RWPE1 (cell line): ENCODE data around the gene ABCA9.

Experiments used
- CTCF ChIA-PET: fragments of 350-600 bp; sonication (Branson Sonifier 250); formaldehyde crosslinking; extraction: SDS; loops from one replicate; lab custom pipeline; 2021; lab: Yijun Ruan, JAX
- POLR2A ChIA-PET: fragments of 400-600 bp; formaldehyde crosslinking; extraction: SDS; loops from one replicate; lab custom pipeline; 2020; ENCODE audit warnings: antibody characterized with exemption; ENCODE audit not compliant: low non-redundant PET; lab: Yijun Ruan, JAX
- DNase-seq: peaks from one replicate; pipeline ENCODE4 v3.0.0; 2012; ENCODE audit warnings: low spot score
- H3K27ac ChIP-seq: fragments of 450-650 bp; 2 replicates; pipeline ENCODE4 v1.5.1; 2017
- TF ChIP-seq, protein P1 (sequence below): fragments of 450-650 bp; conservative IDR thresholded peaks from 2 replicates; pipeline ENCODE4 v1.5.1; 2017; ENCODE audit warnings: low read depth, mild to moderate bottlenecking

The ABCA9 gene, protein sequence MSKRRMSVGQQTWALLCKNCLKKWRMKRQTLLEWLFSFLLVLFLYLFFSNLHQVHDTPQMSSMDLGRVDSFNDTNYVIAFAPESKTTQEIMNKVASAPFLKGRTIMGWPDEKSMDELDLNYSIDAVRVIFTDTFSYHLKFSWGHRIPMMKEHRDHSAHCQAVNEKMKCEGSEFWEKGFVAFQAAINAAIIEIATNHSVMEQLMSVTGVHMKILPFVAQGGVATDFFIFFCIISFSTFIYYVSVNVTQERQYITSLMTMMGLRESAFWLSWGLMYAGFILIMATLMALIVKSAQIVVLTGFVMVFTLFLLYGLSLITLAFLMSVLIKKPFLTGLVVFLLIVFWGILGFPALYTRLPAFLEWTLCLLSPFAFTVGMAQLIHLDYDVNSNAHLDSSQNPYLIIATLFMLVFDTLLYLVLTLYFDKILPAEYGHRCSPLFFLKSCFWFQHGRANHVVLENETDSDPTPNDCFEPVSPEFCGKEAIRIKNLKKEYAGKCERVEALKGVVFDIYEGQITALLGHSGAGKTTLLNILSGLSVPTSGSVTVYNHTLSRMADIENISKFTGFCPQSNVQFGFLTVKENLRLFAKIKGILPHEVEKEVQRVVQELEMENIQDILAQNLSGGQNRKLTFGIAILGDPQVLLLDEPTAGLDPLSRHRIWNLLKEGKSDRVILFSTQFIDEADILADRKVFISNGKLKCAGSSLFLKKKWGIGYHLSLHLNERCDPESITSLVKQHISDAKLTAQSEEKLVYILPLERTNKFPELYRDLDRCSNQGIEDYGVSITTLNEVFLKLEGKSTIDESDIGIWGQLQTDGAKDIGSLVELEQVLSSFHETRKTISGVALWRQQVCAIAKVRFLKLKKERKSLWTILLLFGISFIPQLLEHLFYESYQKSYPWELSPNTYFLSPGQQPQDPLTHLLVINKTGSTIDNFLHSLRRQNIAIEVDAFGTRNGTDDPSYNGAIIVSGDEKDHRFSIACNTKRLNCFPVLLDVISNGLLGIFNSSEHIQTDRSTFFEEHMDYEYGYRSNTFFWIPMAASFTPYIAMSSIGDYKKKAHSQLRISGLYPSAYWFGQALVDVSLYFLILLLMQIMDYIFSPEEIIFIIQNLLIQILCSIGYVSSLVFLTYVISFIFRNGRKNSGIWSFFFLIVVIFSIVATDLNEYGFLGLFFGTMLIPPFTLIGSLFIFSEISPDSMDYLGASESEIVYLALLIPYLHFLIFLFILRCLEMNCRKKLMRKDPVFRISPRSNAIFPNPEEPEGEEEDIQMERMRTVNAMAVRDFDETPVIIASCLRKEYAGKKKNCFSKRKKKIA (N-terminal part only)

DNA sequence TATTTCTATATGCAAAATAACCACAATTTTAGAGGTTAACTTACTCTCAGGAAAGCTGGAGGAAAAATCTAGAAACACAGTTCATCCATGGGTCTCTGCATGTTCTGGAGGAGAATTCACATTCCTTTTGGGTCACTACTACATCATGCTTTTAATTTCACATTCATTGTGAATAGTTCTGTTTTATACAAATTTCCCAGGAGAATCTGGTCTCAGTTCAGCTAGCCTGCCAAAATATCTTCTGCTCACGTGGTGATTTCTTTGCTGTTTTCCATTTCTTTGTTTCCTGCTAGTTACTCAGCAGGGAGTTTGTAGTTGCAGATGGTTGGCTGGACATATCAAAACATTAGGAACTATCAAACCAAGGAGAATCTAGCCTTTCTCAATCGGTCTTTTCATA, at the start of gene ABCA9:
TSS of gene ABCA9 (minus strand) at position 106 of the 400 bp plus-strand sequence. CDS start 9,801 bp downstream, outside the sequence.
- CTCF ChIA-PET: no interaction called here
- TF ChIP-seq, protein P1, sequence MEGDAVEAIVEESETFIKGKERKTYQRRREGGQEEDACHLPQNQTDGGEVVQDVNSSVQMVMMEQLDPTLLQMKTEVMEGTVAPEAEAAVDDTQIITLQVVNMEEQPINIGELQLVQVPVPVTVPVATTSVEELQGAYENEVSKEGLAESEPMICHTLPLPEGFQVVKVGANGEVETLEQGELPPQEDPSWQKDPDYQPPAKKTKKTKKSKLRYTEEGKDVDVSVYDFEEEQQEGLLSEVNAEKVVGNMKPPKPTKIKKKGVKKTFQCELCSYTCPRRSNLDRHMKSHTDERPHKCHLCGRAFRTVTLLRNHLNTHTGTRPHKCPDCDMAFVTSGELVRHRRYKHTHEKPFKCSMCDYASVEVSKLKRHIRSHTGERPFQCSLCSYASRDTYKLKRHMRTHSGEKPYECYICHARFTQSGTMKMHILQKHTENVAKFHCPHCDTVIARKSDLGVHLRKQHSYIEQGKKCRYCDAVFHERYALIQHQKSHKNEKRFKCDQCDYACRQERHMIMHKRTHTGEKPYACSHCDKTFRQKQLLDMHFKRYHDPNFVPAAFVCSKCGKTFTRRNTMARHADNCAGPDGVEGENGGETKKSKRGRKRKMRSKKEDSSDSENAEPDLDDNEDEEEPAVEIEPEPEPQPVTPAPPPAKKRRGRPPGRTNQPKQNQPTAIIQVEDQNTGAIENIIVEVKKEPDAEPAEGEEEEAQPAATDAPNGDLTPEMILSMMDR: no peak
- DNase-seq: no peak
- no peak within 1 kb of the TSS for H3K27ac ChIP-seq
- POLR2A ChIA-PET: no interaction called here

GRCh38 chr17:69105907-69106730, 45.4 kb upstream of the ABCA9 start:
- ChIA-PET CTCF (no interaction called here), POLR2A (no interaction called here)
- H3K27ac ChIP-seq: no peak overlapping the region
- DNase-seq: no peak
- TF ChIP-seq, protein P1: no peak

DNA sequence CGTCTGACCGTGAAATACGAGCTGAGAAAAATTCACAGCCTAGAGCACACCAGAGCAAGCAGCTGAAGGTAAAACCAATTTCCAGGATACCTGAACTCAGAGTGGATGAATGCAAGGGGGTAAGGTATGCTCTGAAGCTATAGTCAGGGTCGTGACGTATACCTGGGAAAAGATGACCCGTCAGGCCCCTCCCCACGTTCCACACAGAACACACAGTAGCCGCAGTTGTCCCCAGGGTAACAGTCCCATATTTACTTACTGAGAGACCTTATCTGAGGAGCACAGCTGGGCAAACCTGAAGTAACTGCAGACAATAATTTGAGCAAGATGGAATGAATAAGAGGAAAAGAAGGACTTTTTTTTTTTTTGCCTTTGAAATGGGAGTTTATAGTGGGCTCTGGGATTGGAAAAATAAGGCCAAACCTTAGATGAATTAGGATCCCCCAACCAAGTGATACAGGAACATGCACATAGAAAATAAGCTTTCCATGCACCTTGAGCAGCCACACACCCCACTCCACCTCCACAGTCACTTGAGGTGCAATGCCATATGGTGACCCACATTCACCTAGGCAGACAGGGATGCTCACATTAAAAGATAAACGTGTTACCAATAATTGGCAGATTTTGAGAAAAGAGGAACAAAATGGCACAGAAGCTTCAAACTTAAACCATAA, 43.0 kb upstream of the ABCA9 start:
- no peak for DNase-seq
- no peak overlapping the region for H3K27ac ChIP-seq
- TF ChIP-seq, protein P1: no peak
- POLR2A ChIA-PET: no interaction called here
- CTCF ChIA-PET: interaction anchor here (0.5 to 0.6 kb wide), 2 partner anchors 11 to 282 kb away, joined by 3 to 6 read pairs; no protein-coding TSS in a partner anchor

- TF ChIP-seq, protein P1: no peak
- POLR2A ChIA-PET: no interaction called here
- CTCF ChIA-PET: no interaction called here
- H3K27ac ChIP-seq: no peak overlapping the region
- no peak for DNase-seq
Observed at GRCh38 chr17:69098625-69099024, 37.9 kb upstream of the ABCA9 start.

DNA sequence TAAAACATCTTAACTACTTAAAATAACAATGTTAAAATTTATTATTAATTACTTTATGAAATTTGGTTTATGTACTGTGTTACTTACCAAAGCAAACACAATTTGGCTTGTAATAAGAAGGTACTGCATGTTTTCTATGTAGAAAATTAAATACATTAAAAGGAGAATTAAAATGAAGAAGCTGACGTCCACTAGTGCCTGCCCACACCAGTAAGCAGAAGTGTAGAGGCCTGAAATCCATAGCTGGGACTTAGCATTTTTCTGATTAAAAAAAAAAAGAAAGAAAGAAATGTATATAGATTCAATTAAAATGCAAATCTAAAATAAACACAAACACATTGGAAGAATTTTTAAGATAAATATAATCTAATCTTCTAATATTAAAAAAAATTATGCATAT, 35.8 kb upstream of the ABCA9 start:
- H3K27ac ChIP-seq: no peak overlapping the region
- CTCF ChIA-PET: no interaction called here
- POLR2A ChIA-PET: no interaction called here
- DNase-seq: no peak
- TF ChIP-seq, protein P1: no peak
